Tibial nerve (tissue), 4 donors: Measurements from ENCODE around the gene LYRM4. TPM values are rescaled to one million over a fixed set of nuclear protein-coding genes. Genes with fewer than 3 reads are reported as not detected.

Experiments used
- DNase-seq, 2 donors: peaks; one replicate each; pipeline ENCODE4 v3.0.0-alpha.2; 2019; ENCODE audit warnings: low spot score in 2 of 2
- H3K27ac ChIP-seq, 4 donors: fragments of 200-600 bp; sonication (generic) in 3 of 4; one replicate each; pipeline ENCODE4 v1.5.1; 2017 to 2019; ENCODE audit warnings: mild to moderate bottlenecking in 1 of 4
- H3K27me3 ChIP-seq, 2 donors: fragments of 200-600 bp; sonication (generic) in 1 of 2; one replicate each; pipeline versions ENCODE4 v1.5.1 to v1.6.0; 2017 to 2019
- H3K36me3 ChIP-seq, 3 donors: fragments of 200-600 bp; sonication (generic); one replicate each; pipeline ENCODE4 v1.5.1; 2018 to 2019
- H3K4me1 ChIP-seq, 4 donors: fragments of 200-600 bp; sonication (generic) in 3 of 4; one replicate each; pipeline ENCODE4 v1.5.1; 2017 to 2019
- H3K4me3 ChIP-seq, 4 donors: fragments of 200-600 bp; sonication (generic) in 3 of 4; one replicate each; pipeline ENCODE4 v1.5.1; 2017 to 2019; ENCODE audit warnings: mild to moderate bottlenecking in 1 of 4, moderate library complexity in 1 of 4
- H3K9me3 ChIP-seq, 4 donors: fragments of 200-600 bp; sonication (generic) in 3 of 4; one replicate each; pipeline ENCODE4 v1.5.1; 2017 to 2019
- CTCF ChIP-seq, 5 experiments: fragments of 200-600 bp in 3 of 5; fragments of 450-650 bp in 2 of 5; sonication (generic) in 3 of 5; IDR thresholded peaks; one replicate each; pipeline ENCODE4 v1.5.1; 2016 to 2019; ENCODE audit warnings: antibody characterized with exemption in 5 of 5, mild to moderate bottlenecking in 3 of 5, moderate library complexity in 2 of 5
- EP300 ChIP-seq, 2 donors: sonication (generic); formaldehyde crosslinking; IDR thresholded peaks; one replicate each; pipeline ENCODE4 v1.6.1; 2017; ENCODE audit warnings: antibody characterized with exemption in 2 of 2, mild to moderate bottlenecking in 1 of 2
- POLR2A ChIP-seq, 2 donors: fragments of 450-650 bp; IDR thresholded peaks; one replicate each; pipeline ENCODE4 v1.6.1; 2017; ENCODE audit warnings: antibody characterized with exemption in 2 of 2, mild to moderate bottlenecking in 2 of 2, moderate library complexity in 2 of 2
- WGBS, 2 donors: methylation state at CpG; one replicate each; pipeline ENCODE4 v1.1.5; 2018; 5-methylcytosine and 5-hydroxymethylcytosine counted together
- total RNA-seq, 4 donors: library from RNA; depleted of rRNA; stranded (reverse); fragments of >200 nt; gene quantifications; one replicate each; pipeline ENCODE4 v1.1.0, GENCODE V29; 2016

LYRM4 gene
- total RNA-seq, 4 donors from 2014 or later: 21.8 to 31.0 (median 27.4) TPM

GRCh38 chr6:5181510-5182317 lies 79.0 kb downstream of the LYRM4 start:
- H3K9me3 ChIP-seq: no peaks in the 10 kb centered on the region
- DNase-seq: no peak
- TF ChIP-seq POLR2A (IDR thresholded peaks at IDR 0.05): no peak
- TF ChIP-seq CTCF (IDR thresholded peaks at IDR 0.05): no peak
- no peak for TF ChIP-seq EP300 (IDR thresholded peaks at IDR 0.05)
- H3K27ac ChIP-seq: no peak overlapping the region
- WGBS, 2 donors: 68 to 77% methylated on average over 4 of the region's 4 CpGs
- no peaks in the 10 kb centered on the region for H3K27me3 ChIP-seq
- no peaks in the 10 kb centered on the region for H3K4me1 ChIP-seq
- H3K36me3 ChIP-seq: no peaks in the 10 kb centered on the region
- no peak overlapping the region for H3K4me3 ChIP-seq

GRCh38 chr6:5180636-5181035 lies 80.1 kb downstream of the LYRM4 start:
- WGBS, 2 donors: 97 to 98% methylated on average over 4 of the region's 4 CpGs
- no peak for TF ChIP-seq POLR2A (IDR thresholded peaks at IDR 0.05)
- no peak for TF ChIP-seq CTCF (IDR thresholded peaks at IDR 0.05)
- no peak for TF ChIP-seq EP300 (IDR thresholded peaks at IDR 0.05)
- Histone ChIP-seq H3K27me3 (no peaks in the 10 kb centered on the region), H3K36me3 (no peaks in the 10 kb centered on the region), H3K9me3 (no peaks in the 10 kb centered on the region), H3K4me1 (peaks cover 0 to under 1% (median 0%) of the 10 kb centered on the region in 4 donors), H3K27ac (no peak overlapping the region), H3K4me3 (no peak overlapping the region)
- DNase-seq: no peak

- no peak for TF ChIP-seq CTCF (IDR thresholded peaks at IDR 0.05)
- TF ChIP-seq POLR2A (IDR thresholded peaks at IDR 0.05): no peak
- TF ChIP-seq EP300 (IDR thresholded peaks at IDR 0.05): no peak
- WGBS, 2 donors: 100% methylated on average over 5 of the region's 5 CpGs
These were observed 80.8 kb downstream of the LYRM4 start for GRCh38 chr6:5179917-5180316.

GRCh38 chr6:5178806-5179205 lies 81.9 kb downstream of the LYRM4 start:
- Histone ChIP-seq H3K4me1 (peaks cover 0 to 11% (median 5%) of the 10 kb centered on the region in 4 donors), H3K27me3 (no peaks in the 10 kb centered on the region), H3K4me3 (no peak overlapping the region), H3K36me3 (no peaks in the 10 kb centered on the region), H3K27ac (no peak overlapping the region), H3K9me3 (no peaks in the 10 kb centered on the region)
- no peak for DNase-seq
- no peak for TF ChIP-seq POLR2A (IDR thresholded peaks at IDR 0.05)
- TF ChIP-seq EP300 (IDR thresholded peaks at IDR 0.05): no peak
- no peak for TF ChIP-seq CTCF (IDR thresholded peaks at IDR 0.05)
- 56 to 58% methylated on average over 2 of the region's 2 CpGs for WGBS, 2 donors

More at GRCh38 chr6:5179917-5180316, 80.8 kb downstream of the LYRM4 start:
- Histone ChIP-seq H3K27me3 (no peaks in the 10 kb centered on the region), H3K4me1 (peaks cover 0 to 7% (median 3%) of the 10 kb centered on the region in 4 donors), H3K9me3 (no peaks in the 10 kb centered on the region), H3K27ac (no peak overlapping the region), H3K4me3 (no peak overlapping the region), H3K36me3 (no peaks in the 10 kb centered on the region)
- DNase-seq: no peak

- Histone ChIP-seq H3K4me1 (peaks cover 0 to 11% (median 5%) of the 10 kb centered on the region in 4 donors), H3K27ac (no peak overlapping the region), H3K27me3 (no peaks in the 10 kb centered on the region), H3K36me3 (no peaks in the 10 kb centered on the region), H3K4me3 (no peak overlapping the region), H3K9me3 (no peaks in the 10 kb centered on the region)
- TF ChIP-seq POLR2A (IDR thresholded peaks at IDR 0.05) (no peak), EP300 (IDR thresholded peaks at IDR 0.05) (no peak), CTCF (IDR thresholded peaks at IDR 0.05) (no peak)
- 67 to 68% methylated on average over 6 of the region's 6 CpGs for WGBS, 2 donors
- DNase-seq: no peak
These were observed 85.1 kb downstream of the LYRM4 start for GRCh38 chr6:5175635-5176034.
